Stimulated activated CD4-positive, alpha-beta T cell treated with anti-CD3 and anti-CD28 coated beads, Interleukin-12 subunit alpha, Interleukin-12 subunit beta, amount 100 ng/mL, for 4 hours (primary cell): ENCODE data around the gene MBLAC1.

ENCODE experiments used
- DNase-seq: peaks from one replicate; pipeline ENCODE4 v3.0.0-alpha.2; 2020

The MBLAC1 gene

GRCh38 chr7:100098913-100099312, 27.9 kb upstream of the MBLAC1 start:
- no peak for DNase-seq

- no peak for DNase-seq
Measured at GRCh38 chr7:100099452-100099851, 27.3 kb upstream of the MBLAC1 start.

- DNase-seq = peak; percentile 81
Measured at GRCh38 chr7:100100420-100101015, 26.2 kb upstream of the MBLAC1 start.

- DNase-seq = peak; percentile 93
Measured at GRCh38 chr7:100101016-100101862, 25.5 kb upstream of the MBLAC1 start, which contains the start of the genes AP4M1 and MCM7. AP4M1 (plus strand) TSS chr7:100101643; CDS start chr7:100101715, 72 bp downstream. MCM7 (minus strand) TSS chr7:100101397; CDS start chr7:100101294, 103 bp downstream.

GRCh38 chr7:100102950-100103840, 23.6 kb upstream of the MBLAC1 start:
- no peak for DNase-seq

- DNase-seq = no peak
Measured at GRCh38 chr7:100105534-100105933, 21.2 kb upstream of the MBLAC1 start.

- DNase-seq = no peak
Measured at GRCh38 chr7:100106633-100107032, 20.1 kb upstream of the MBLAC1 start.

GRCh38 chr7:100107125-100107737, 19.5 kb upstream of the MBLAC1 start:
- DNase-seq = no peak

- no peak for DNase-seq
Measured at GRCh38 chr7:100107890-100108289, 18.9 kb upstream of the MBLAC1 start.

- no peak for DNase-seq
Measured at GRCh38 chr7:100109521-100110163, 17.1 kb upstream of the MBLAC1 start.

- no peak for DNase-seq
Measured at GRCh38 chr7:100111156-100111555, 15.6 kb upstream of the MBLAC1 start.

- no peak for DNase-seq
Measured at GRCh38 chr7:100111914-100112313, 14.9 kb upstream of the MBLAC1 start.

- no peak for DNase-seq
Measured at GRCh38 chr7:100115026-100115425, 11.7 kb upstream of the MBLAC1 start.

GRCh38 chr7:100118388-100119071, 8.2 kb upstream of the MBLAC1 start:
- DNase-seq = no peak

- DNase-seq = peak; percentile 93
Measured at GRCh38 chr7:100119072-100119969, 7.4 kb upstream of the MBLAC1 start, which contains the start of the genes CNPY4 and TAF6. CNPY4 (plus strand) TSS chr7:100119634; CDS start chr7:100119745, 111 bp downstream. TAF6 (minus strand) TSS chr7:100119358; CDS start chr7:100114209, 5,149 bp downstream.

- DNase-seq = peak; percentile 55
Measured at GRCh38 chr7:100119970-100120732, 6.6 kb upstream of the MBLAC1 start.

GRCh38 chr7:100120733-100121036, 6.1 kb upstream of the MBLAC1 start:
- DNase-seq = no peak

- no peak for DNase-seq
Measured at GRCh38 chr7:100122067-100122466, 4.7 kb upstream of the MBLAC1 start.

- DNase-seq = no peak
Measured at GRCh38 chr7:100122568-100122967, 4.2 kb upstream of the MBLAC1 start.
